NT2/D1 (cell line): Measurements from ENCODE around the gene PJA2.

Experiments
- SUZ12 ChIP-seq: IDR thresholded peaks from 2 replicates; pipeline ENCODE4 v1.6.1; 2011; ENCODE audit not compliant: insufficient read length, insufficient read depth; ENCODE audit errors: extremely low read depth
- YY1 ChIP-seq: IDR thresholded peaks from 2 replicates; pipeline ENCODE4 v1.6.1; 2011; ENCODE audit not compliant: insufficient read length, insufficient read depth
- ZNF274 ChIP-seq: IDR thresholded peaks from 2 replicates; pipeline ENCODE4 v1.6.1; 2011; ENCODE audit warnings: mild to moderate bottlenecking, low read depth, low read length

GRCh38 chr5:109453251-109453650 lies 43.5 kb upstream of the PJA2 start:
- no peak for TF ChIP-seq ZNF274
- TF ChIP-seq SUZ12: no peak
- no peak for TF ChIP-seq YY1
